ENCODE data around the gene IFNG. TPM values are rescaled to one million over a fixed set of nuclear protein-coding genes. Genes with fewer than 3 reads are reported as not detected.

Gene IFNG
- total RNA-seq, 1 donor from 2014 or later, result not detected

GRCh38 chr12:68135520-68135919 lies 24.0 kb downstream of the IFNG start:
- DNase-seq (ENCODE audit: low spot score in 2 of 2), result no peak
- no peak overlapping the region for H3K27ac ChIP-seq
- intact Hi-C loops (cut with DNase I), result no loop called here
- H3K36me3 ChIP-seq, result no peaks in the 10 kb centered on the region
- no peaks in the 10 kb centered on the region for H3K4me1 ChIP-seq
- peaks cover 0 to 12% of the 10 kb centered on the region in 2 donors for H3K9me3 ChIP-seq
- no peaks in the 10 kb centered on the region for H3K27me3 ChIP-seq
- TF ChIP-seq CTCF (IDR thresholded peaks at IDR 0.05), result no peak
- no peak overlapping the region for H3K4me3 ChIP-seq

GRCh38 chr12:68131867-68132414 lies 27.6 kb downstream of the IFNG start:
- H3K9me3 ChIP-seq, result peaks cover 0 to 20% of the 10 kb centered on the region in 2 donors
- intact Hi-C loops (cut with DNase I), result no loop called here
- H3K4me3 ChIP-seq, result no peak overlapping the region
- H3K27me3 ChIP-seq, result no peaks in the 10 kb centered on the region
- no peak for TF ChIP-seq CTCF (IDR thresholded peaks at IDR 0.05)
- no peaks in the 10 kb centered on the region for H3K36me3 ChIP-seq
- H3K4me1 ChIP-seq, result no peaks in the 10 kb centered on the region
- H3K27ac ChIP-seq, result no peak overlapping the region
- DNase-seq (ENCODE audit: low spot score in 2 of 2), result no peak

- no peaks in the 10 kb centered on the region for H3K27me3 ChIP-seq
- DNase-seq (ENCODE audit: low spot score in 2 of 2), result no peak
- H3K36me3 ChIP-seq, result no peaks in the 10 kb centered on the region
- TF ChIP-seq CTCF (IDR thresholded peaks at IDR 0.05), result no peak
- H3K9me3 ChIP-seq, result peaks cover 0 to 20% of the 10 kb centered on the region in 2 donors
- intact Hi-C loops (cut with DNase I), result no loop called here
- no peak overlapping the region for H3K27ac ChIP-seq
- no peak overlapping the region for H3K4me3 ChIP-seq
- H3K4me1 ChIP-seq, result no peaks in the 10 kb centered on the region
Observed at GRCh38 chr12:68129979-68130378, 29.6 kb downstream of the IFNG start.

- Histone ChIP-seq H3K27ac (no peak overlapping the region), H3K4me3 (no peak overlapping the region), H3K4me1 (no peaks in the 10 kb centered on the region), H3K36me3 (no peaks in the 10 kb centered on the region), H3K9me3 (no peaks in the 10 kb centered on the region), H3K27me3 (no peaks in the 10 kb centered on the region)
- intact Hi-C loops (cut with DNase I), result no loop called here
- TF ChIP-seq CTCF (IDR thresholded peaks at IDR 0.05), result no peak
- no peak for DNase-seq (ENCODE audit: low spot score in 2 of 2)
Observed at GRCh38 chr12:68122236-68122920, 37.2 kb downstream of the IFNG start.

GRCh38 chr12:68121143-68121542 lies 38.4 kb downstream of the IFNG start:
- Histone ChIP-seq H3K27me3 (no peaks in the 10 kb centered on the region), H3K4me1 (no peaks in the 10 kb centered on the region), H3K4me3 (no peak overlapping the region), H3K27ac (no peak overlapping the region), H3K9me3 (no peaks in the 10 kb centered on the region), H3K36me3 (no peaks in the 10 kb centered on the region)
- DNase-seq (ENCODE audit: low spot score in 2 of 2), result no peak
- intact Hi-C loops (cut with DNase I), result no loop called here
- no peak for TF ChIP-seq CTCF (IDR thresholded peaks at IDR 0.05)
